MM.1S (cell line): Measurements from ENCODE around the gene MND1.

Experiments used
- DNase-seq: peaks from one replicate; pipeline ENCODE4 v3.0.0-alpha.2; 2015
- H2AFZ ChIP-seq: fragments of 300-600 bp; sonication (generic); 2 replicates; pipeline ENCODE4 v1.6.0; 2016; ENCODE audit warnings: antibody characterized with exemption, low read length
- H3F3A ChIP-seq: fragments of 300-600 bp; sonication (generic); 2 replicates; pipeline ENCODE4 v1.6.1; 2016; ENCODE audit warnings: mild to moderate bottlenecking, antibody characterized with exemption, low read length, moderate library complexity, mixed read lengths; ENCODE audit not compliant: insufficient read depth
- H3K27ac ChIP-seq: fragments of 300-600 bp; sonication (generic); 2 replicates; pipeline ENCODE4 v1.5.1; 2016; ENCODE audit warnings: mild to moderate bottlenecking, low read length
- H3K27me3 ChIP-seq: fragments of 300-600 bp; sonication (generic); replicated peaks from 2 replicates; pipeline ENCODE4 v1.6.0; 2016; ENCODE audit warnings: low read length; ENCODE audit not compliant: insufficient read depth
- H3K36me3 ChIP-seq: fragments of 300-600 bp; sonication (generic); replicated peaks from 2 replicates; pipeline ENCODE4 v1.6.1; 2016; ENCODE audit warnings: mild to moderate bottlenecking, low read length, mixed read lengths; ENCODE audit not compliant: insufficient read depth
- H3K4me1 ChIP-seq: fragments of 300-600 bp; sonication (generic); 2 replicates; pipeline ENCODE4 v1.6.1; 2016; ENCODE audit warnings: low read length, mixed read lengths
- H3K4me2 ChIP-seq: fragments of 300-600 bp; sonication (generic); 2 replicates; pipeline ENCODE4 v1.6.0; 2016; ENCODE audit warnings: low read depth, low read length
- H3K4me3 ChIP-seq: fragments of 300-600 bp; sonication (generic); 2 replicates; pipeline ENCODE4 v1.5.1; 2016; ENCODE audit warnings: low read length, mixed read lengths
- H3K79me2 ChIP-seq: fragments of 300-600 bp; sonication (generic); 2 replicates; pipeline ENCODE4 v1.6.1; 2016; ENCODE audit warnings: mixed run types, low read length, mixed read lengths
- H3K9ac ChIP-seq: fragments of 300-600 bp; sonication (generic); 2 replicates; pipeline ENCODE4 v1.6.1; 2016; ENCODE audit warnings: low read length, mixed read lengths
- H3K9me2 ChIP-seq: fragments of 300-600 bp; sonication (generic); replicated peaks from 2 replicates; pipeline ENCODE4 v1.6.1; 2016; ENCODE audit warnings: mild to moderate bottlenecking, low read length, mixed read lengths; ENCODE audit not compliant: insufficient read depth
- H3K9me3 ChIP-seq: fragments of 300-600 bp; sonication (generic); replicated peaks from 2 replicates; pipeline ENCODE4 v1.6.1; 2016; ENCODE audit warnings: mild to moderate bottlenecking, low read length, mixed read lengths; ENCODE audit not compliant: insufficient read depth
- H4K20me1 ChIP-seq: fragments of 300-600 bp; sonication (generic); 2 replicates; pipeline ENCODE4 v1.6.1; 2016; ENCODE audit warnings: mild to moderate bottlenecking, low read length, moderate library complexity, mixed read lengths; ENCODE audit not compliant: insufficient read depth
- EZH2 ChIP-seq: fragments of 300-600 bp; sonication (generic); optimal IDR thresholded peaks from 2 replicates; pipeline ENCODE3; 2017; ENCODE audit warnings: low read depth, mild to moderate bottlenecking, antibody characterized with exemption, low read length, mixed read lengths
- EZH2phosphoT487 ChIP-seq: fragments of 300-600 bp; sonication (generic); IDR thresholded peaks from 2 replicates; pipeline ENCODE4 v1.6.1; 2018; ENCODE audit warnings: antibody characterized with exemption, low read length
- TF ChIP-seq, protein P1 (sequence below): fragments of 300-600 bp; sonication (generic); IDR thresholded peaks from 2 replicates; pipeline ENCODE4 v1.5.1; 2016; ENCODE audit warnings: antibody characterized with exemption, low read length, mixed read lengths

MND1 gene

GRCh38 chr4:153297116-153297515 lies 47.4 kb upstream of the MND1 start:
- H3K79me2 ChIP-seq = no peaks in the 10 kb centered on the region
- no peak overlapping the region for H3K4me2 ChIP-seq
- H3F3A ChIP-seq = no peaks in the 10 kb centered on the region
- H3K9ac ChIP-seq = no peak overlapping the region
- no peaks in the 10 kb centered on the region for H4K20me1 ChIP-seq
- H3K36me3 ChIP-seq = no peaks in the 10 kb centered on the region
- H3K4me3 ChIP-seq = no peak overlapping the region
- no peak for DNase-seq
- H3K4me1 ChIP-seq = no peaks in the 10 kb centered on the region
- no peak overlapping the region for H3K27ac ChIP-seq
- no peaks in the 10 kb centered on the region for H3K9me2 ChIP-seq
- H3K9me3 ChIP-seq = no peaks in the 10 kb centered on the region
- H3K27me3 ChIP-seq = no peaks in the 10 kb centered on the region
- H2AFZ ChIP-seq = no peak overlapping the region
- TF ChIP-seq, protein P1, sequence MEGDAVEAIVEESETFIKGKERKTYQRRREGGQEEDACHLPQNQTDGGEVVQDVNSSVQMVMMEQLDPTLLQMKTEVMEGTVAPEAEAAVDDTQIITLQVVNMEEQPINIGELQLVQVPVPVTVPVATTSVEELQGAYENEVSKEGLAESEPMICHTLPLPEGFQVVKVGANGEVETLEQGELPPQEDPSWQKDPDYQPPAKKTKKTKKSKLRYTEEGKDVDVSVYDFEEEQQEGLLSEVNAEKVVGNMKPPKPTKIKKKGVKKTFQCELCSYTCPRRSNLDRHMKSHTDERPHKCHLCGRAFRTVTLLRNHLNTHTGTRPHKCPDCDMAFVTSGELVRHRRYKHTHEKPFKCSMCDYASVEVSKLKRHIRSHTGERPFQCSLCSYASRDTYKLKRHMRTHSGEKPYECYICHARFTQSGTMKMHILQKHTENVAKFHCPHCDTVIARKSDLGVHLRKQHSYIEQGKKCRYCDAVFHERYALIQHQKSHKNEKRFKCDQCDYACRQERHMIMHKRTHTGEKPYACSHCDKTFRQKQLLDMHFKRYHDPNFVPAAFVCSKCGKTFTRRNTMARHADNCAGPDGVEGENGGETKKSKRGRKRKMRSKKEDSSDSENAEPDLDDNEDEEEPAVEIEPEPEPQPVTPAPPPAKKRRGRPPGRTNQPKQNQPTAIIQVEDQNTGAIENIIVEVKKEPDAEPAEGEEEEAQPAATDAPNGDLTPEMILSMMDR = no peak
- TF ChIP-seq EZH2 (no peak), EZH2phosphoT487 (no peak)

DNA sequence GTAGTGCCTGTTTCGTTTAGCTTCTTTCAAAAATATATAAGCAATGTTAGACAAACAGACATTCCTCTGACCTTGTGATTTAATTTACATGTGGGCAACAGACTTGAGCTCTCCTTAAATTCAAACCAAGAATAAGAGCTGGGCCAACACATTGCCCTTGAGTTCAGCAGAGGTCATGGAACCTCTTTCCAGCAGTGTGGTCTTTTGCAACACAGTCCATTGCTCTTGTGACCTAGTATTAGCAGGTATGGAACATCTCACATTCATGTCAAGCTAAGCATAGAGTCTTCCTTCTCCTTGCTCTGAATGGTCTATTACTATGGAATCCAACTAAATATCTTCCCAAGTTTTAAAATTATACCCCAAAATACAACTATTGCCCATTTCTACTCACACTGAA lies 33.7 kb upstream of the MND1 start:
- H3K9me2 ChIP-seq = no peaks in the 10 kb centered on the region
- H3K4me1 ChIP-seq = no peaks in the 10 kb centered on the region
- no peak overlapping the region for H3K4me3 ChIP-seq
- DNase-seq = no peak
- no peaks in the 10 kb centered on the region for H3K79me2 ChIP-seq
- H3K36me3 ChIP-seq = no peaks in the 10 kb centered on the region
- no peak overlapping the region for H3K4me2 ChIP-seq
- no peaks in the 10 kb centered on the region for H3K27me3 ChIP-seq
- H4K20me1 ChIP-seq = no peaks in the 10 kb centered on the region
- TF ChIP-seq, protein P1 = no peak
- no peak for TF ChIP-seq EZH2
- no peak for TF ChIP-seq EZH2phosphoT487
- no peaks in the 10 kb centered on the region for H3F3A ChIP-seq
- no peaks in the 10 kb centered on the region for H3K9me3 ChIP-seq
- no peak overlapping the region for H3K9ac ChIP-seq
- no peak overlapping the region for H2AFZ ChIP-seq
- no peak overlapping the region for H3K27ac ChIP-seq

DNA sequence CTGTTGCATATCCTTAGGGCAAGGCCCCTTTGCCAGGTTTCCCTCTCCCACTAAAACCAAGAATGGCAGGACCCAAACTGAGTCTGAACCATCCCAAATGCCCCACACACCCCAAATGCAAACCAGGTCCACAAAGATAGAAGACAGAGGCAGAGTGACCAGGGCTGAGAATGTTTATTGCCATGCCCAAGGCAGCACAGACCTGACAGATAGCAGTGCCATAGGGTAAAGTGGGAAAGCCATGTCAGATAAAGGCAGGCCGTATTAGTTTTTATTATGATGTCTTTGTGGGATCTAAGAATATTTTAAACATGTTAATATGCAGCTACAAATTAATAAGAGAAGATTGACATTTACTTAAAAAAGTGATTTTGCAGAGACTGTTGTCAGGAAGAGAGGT lies 29.6 kb upstream of the MND1 start:
- no peaks in the 10 kb centered on the region for H3F3A ChIP-seq
- no peaks in the 10 kb centered on the region for H3K4me1 ChIP-seq
- H3K79me2 ChIP-seq = no peaks in the 10 kb centered on the region
- H3K36me3 ChIP-seq = no peaks in the 10 kb centered on the region
- DNase-seq = no peak
- no peaks in the 10 kb centered on the region for H4K20me1 ChIP-seq
- H3K4me3 ChIP-seq = no peak overlapping the region
- TF ChIP-seq, protein P1 = no peak
- no peaks in the 10 kb centered on the region for H3K27me3 ChIP-seq
- H2AFZ ChIP-seq = no peak overlapping the region
- no peak overlapping the region for H3K4me2 ChIP-seq
- no peaks in the 10 kb centered on the region for H3K9me3 ChIP-seq
- H3K27ac ChIP-seq = no peak overlapping the region
- no peaks in the 10 kb centered on the region for H3K9me2 ChIP-seq
- H3K9ac ChIP-seq = no peak overlapping the region
